Esophagus squamous epithelium (tissue), 4 donors: ENCODE results near the gene OR9G1.

Experiments
- POLR2A ChIP-seq, 4 donors: fragments of 450-650 bp; IDR thresholded peaks; one replicate each; pipeline ENCODE4 v1.6.1; 2017; ENCODE audit warnings: antibody characterized with exemption in 4 of 4, mild to moderate bottlenecking in 4 of 4, moderate library complexity in 3 of 4
- TF ChIP-seq, protein P1 (sequence below), 6 experiments: fragments of 450-650 bp in 4 of 6; fragments of 200-600 bp in 2 of 6; sonication (generic) in 2 of 6; IDR thresholded peaks; one replicate each; pipeline ENCODE4 v1.5.1; 2016 to 2019; ENCODE audit warnings: antibody characterized with exemption in 6 of 6, mild to moderate bottlenecking in 4 of 6, moderate library complexity in 4 of 6

DNA sequence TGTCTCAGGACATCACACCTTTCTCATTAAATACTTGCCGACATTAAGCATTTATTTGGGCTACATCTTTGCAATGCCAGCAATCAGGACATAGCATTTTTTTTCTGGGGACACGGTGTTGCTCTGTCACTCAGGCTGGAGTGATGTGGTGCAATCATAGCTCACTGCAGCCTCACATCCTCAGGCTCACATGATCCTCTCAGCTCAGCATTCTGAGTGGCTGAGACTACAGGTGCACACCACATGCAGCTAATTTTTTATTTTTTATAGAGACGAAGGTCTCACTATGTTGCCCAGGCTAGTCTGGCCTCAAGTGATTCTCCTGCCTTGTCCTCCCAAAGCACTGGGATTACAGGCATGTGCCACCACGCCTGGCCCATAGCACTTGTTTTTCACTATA, 21.6 kb downstream of the OR9G1 start:
- TF ChIP-seq, protein P1, sequence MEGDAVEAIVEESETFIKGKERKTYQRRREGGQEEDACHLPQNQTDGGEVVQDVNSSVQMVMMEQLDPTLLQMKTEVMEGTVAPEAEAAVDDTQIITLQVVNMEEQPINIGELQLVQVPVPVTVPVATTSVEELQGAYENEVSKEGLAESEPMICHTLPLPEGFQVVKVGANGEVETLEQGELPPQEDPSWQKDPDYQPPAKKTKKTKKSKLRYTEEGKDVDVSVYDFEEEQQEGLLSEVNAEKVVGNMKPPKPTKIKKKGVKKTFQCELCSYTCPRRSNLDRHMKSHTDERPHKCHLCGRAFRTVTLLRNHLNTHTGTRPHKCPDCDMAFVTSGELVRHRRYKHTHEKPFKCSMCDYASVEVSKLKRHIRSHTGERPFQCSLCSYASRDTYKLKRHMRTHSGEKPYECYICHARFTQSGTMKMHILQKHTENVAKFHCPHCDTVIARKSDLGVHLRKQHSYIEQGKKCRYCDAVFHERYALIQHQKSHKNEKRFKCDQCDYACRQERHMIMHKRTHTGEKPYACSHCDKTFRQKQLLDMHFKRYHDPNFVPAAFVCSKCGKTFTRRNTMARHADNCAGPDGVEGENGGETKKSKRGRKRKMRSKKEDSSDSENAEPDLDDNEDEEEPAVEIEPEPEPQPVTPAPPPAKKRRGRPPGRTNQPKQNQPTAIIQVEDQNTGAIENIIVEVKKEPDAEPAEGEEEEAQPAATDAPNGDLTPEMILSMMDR (IDR thresholded peaks at IDR 0.05), result no peak
- no peak for TF ChIP-seq POLR2A (IDR thresholded peaks at IDR 0.05)
